Measurements from ENCODE around the gene TLE2.

Gene TLE2

DNA sequence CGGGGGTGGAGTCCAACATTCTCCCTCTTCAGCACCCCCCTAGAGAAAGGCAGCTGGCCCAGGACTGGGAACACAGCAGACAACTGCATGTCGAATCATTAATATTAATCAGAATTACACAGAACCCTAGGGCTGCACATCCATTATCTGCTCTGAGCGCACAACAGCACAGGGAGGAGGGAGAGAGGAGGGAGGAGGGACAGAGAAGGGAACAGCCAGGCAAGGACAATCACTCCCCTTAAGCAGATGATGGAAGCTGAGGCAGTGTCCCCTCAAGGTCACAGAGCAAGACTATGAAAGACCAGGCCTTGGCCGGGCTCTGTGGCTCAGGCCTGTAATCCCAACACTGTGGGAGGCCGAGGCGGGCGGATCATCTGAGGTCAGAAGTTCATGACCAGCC, 26.0 kb downstream of the TLE2 start:
- H3K4me3 ChIP-seq (ENCODE audit: low read length) = no peak overlapping the region
- H3K9ac ChIP-seq (ENCODE audit: low read length) = no peak overlapping the region
- H3K4me2 ChIP-seq (ENCODE audit: low read depth, low read length) = no peak overlapping the region
- no peak for DNase-seq
- H3K9me3 ChIP-seq (replicated peaks; ENCODE audit: insufficient read depth, low read length) = no peaks in the 10 kb centered on the region
- H3K79me2 ChIP-seq (ENCODE audit: low read length) = no peaks in the 10 kb centered on the region
- no peaks in the 10 kb centered on the region for H3K36me3 ChIP-seq (replicated peaks; ENCODE audit: insufficient read depth, low read length)
- no peak for TF ChIP-seq EZH2 (optimal IDR thresholded peaks at IDR 0.05; ENCODE audit: low read depth, low read length)
- TF ChIP-seq, protein P1, sequence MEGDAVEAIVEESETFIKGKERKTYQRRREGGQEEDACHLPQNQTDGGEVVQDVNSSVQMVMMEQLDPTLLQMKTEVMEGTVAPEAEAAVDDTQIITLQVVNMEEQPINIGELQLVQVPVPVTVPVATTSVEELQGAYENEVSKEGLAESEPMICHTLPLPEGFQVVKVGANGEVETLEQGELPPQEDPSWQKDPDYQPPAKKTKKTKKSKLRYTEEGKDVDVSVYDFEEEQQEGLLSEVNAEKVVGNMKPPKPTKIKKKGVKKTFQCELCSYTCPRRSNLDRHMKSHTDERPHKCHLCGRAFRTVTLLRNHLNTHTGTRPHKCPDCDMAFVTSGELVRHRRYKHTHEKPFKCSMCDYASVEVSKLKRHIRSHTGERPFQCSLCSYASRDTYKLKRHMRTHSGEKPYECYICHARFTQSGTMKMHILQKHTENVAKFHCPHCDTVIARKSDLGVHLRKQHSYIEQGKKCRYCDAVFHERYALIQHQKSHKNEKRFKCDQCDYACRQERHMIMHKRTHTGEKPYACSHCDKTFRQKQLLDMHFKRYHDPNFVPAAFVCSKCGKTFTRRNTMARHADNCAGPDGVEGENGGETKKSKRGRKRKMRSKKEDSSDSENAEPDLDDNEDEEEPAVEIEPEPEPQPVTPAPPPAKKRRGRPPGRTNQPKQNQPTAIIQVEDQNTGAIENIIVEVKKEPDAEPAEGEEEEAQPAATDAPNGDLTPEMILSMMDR (IDR thresholded peaks at IDR 0.05; ENCODE audit: low read length) = no peak
- TF ChIP-seq EZH2phosphoT487 (IDR thresholded peaks at IDR 0.05; ENCODE audit: low read length) = no peak
- no peak overlapping the region for H2AFZ ChIP-seq (ENCODE audit: low read length)
- H3K27me3 ChIP-seq (replicated peaks; ENCODE audit: insufficient read depth, low read length) = peaks cover 67% of the 10 kb centered on the region
- H3K4me1 ChIP-seq (ENCODE audit: low read length) = no peaks in the 10 kb centered on the region
- no peaks in the 10 kb centered on the region for H3K9me2 ChIP-seq (replicated peaks; ENCODE audit: insufficient read depth, low read length)
- H3F3A ChIP-seq (ENCODE audit: insufficient read depth, low read length) = no peaks in the 10 kb centered on the region
- no peak overlapping the region for H3K27ac ChIP-seq (ENCODE audit: low read length)
- no peaks in the 10 kb centered on the region for H4K20me1 ChIP-seq (ENCODE audit: insufficient read depth, low read length)

DNA sequence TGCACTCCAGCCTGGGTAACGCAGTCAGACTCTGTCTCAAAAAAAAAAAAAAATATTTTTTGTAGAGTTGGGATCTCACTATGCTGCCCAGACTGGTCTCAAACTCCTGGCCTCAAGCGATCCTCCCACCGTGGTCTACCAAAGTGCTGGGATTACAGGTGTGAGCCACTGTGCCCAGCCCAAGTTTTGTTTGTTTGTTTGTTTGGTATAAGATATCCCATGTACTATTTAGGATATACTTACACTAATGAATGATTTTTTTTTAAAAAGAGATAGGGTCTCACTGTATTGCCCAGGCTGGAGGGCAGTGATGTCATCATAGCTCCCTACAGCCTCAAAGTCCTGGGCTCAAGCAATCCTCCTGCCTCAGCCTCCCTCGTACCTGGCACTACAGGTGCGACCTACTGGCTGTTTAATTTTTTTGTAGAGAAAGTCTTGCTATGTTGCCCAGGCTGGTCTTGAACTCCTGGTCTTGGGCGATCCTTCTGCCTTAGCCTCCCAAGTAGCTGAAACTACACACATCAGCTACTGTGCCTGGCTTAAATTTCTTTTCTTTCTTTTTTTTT, 27.8 kb downstream of the TLE2 start:
- H3K79me2 ChIP-seq (ENCODE audit: low read length) = no peaks in the 10 kb centered on the region
- no peak overlapping the region for H2AFZ ChIP-seq (ENCODE audit: low read length)
- H3K9me2 ChIP-seq (replicated peaks; ENCODE audit: insufficient read depth, low read length) = no peaks in the 10 kb centered on the region
- H3K9ac ChIP-seq (ENCODE audit: low read length) = no peak overlapping the region
- H3K9me3 ChIP-seq (replicated peaks; ENCODE audit: insufficient read depth, low read length) = no peaks in the 10 kb centered on the region
- H3K27ac ChIP-seq (ENCODE audit: low read length) = no peak overlapping the region
- no peaks in the 10 kb centered on the region for H3F3A ChIP-seq (ENCODE audit: insufficient read depth, low read length)
- no peaks in the 10 kb centered on the region for H3K4me1 ChIP-seq (ENCODE audit: low read length)
- TF ChIP-seq EZH2phosphoT487 (IDR thresholded peaks at IDR 0.05; ENCODE audit: low read length) (no peak), EZH2 (optimal IDR thresholded peaks at IDR 0.05; ENCODE audit: low read depth, low read length) (no peak)
- TF ChIP-seq, protein P1 (IDR thresholded peaks at IDR 0.05; ENCODE audit: low read length) = no peak
- no peak overlapping the region for H3K4me2 ChIP-seq (ENCODE audit: low read depth, low read length)
- H3K27me3 ChIP-seq (replicated peaks; ENCODE audit: insufficient read depth, low read length) = peaks cover 75% of the 10 kb centered on the region
- no peak overlapping the region for H3K4me3 ChIP-seq (ENCODE audit: low read length)
- H3K36me3 ChIP-seq (replicated peaks; ENCODE audit: insufficient read depth, low read length) = no peaks in the 10 kb centered on the region
- DNase-seq = no peak
- H4K20me1 ChIP-seq (ENCODE audit: insufficient read depth, low read length) = no peaks in the 10 kb centered on the region

DNA sequence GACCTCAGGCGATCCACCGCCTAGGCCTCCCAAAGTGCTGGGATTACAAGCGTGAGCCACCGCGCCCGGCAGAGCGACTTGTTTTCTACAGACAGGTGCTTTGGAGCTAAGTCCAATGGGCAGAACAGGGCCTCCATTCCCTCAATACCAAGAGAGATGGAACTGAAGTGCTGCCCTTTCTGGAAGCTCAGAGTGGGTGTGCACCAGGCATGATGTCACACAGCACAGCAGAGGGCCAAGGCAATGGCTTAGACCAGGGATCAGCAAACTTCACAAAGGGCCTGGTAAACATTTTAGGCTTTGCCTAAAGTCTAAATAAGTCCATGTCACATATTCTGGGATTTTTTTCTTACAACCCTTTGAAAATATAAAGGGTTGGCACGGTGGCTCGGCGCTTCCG, 30.4 kb downstream of the TLE2 start:
- no peak overlapping the region for H3K4me2 ChIP-seq (ENCODE audit: low read depth, low read length)
- TF ChIP-seq EZH2 (optimal IDR thresholded peaks at IDR 0.05; ENCODE audit: low read depth, low read length) = no peak
- TF ChIP-seq, protein P1 (IDR thresholded peaks at IDR 0.05; ENCODE audit: low read length) = no peak
- no peak for TF ChIP-seq EZH2phosphoT487 (IDR thresholded peaks at IDR 0.05; ENCODE audit: low read length)
- H3F3A ChIP-seq (ENCODE audit: insufficient read depth, low read length) = no peaks in the 10 kb centered on the region
- H2AFZ ChIP-seq (ENCODE audit: low read length) = no peak overlapping the region
- no peaks in the 10 kb centered on the region for H3K9me3 ChIP-seq (replicated peaks; ENCODE audit: insufficient read depth, low read length)
- H3K9me2 ChIP-seq (replicated peaks; ENCODE audit: insufficient read depth, low read length) = no peaks in the 10 kb centered on the region
- no peak overlapping the region for H3K27ac ChIP-seq (ENCODE audit: low read length)
- no peaks in the 10 kb centered on the region for H3K4me1 ChIP-seq (ENCODE audit: low read length)
- no peaks in the 10 kb centered on the region for H3K36me3 ChIP-seq (replicated peaks; ENCODE audit: insufficient read depth, low read length)
- no peaks in the 10 kb centered on the region for H3K79me2 ChIP-seq (ENCODE audit: low read length)
- H3K9ac ChIP-seq (ENCODE audit: low read length) = no peak overlapping the region
- no peaks in the 10 kb centered on the region for H4K20me1 ChIP-seq (ENCODE audit: insufficient read depth, low read length)
- peaks cover 73% of the 10 kb centered on the region for H3K27me3 ChIP-seq (replicated peaks; ENCODE audit: insufficient read depth, low read length)
- no peak for DNase-seq
- no peak overlapping the region for H3K4me3 ChIP-seq (ENCODE audit: low read length)
